Parathyroid adenoma (tissue), 2 donors: ENCODE results near the gene ATG2A.

Experiments
- H2AFZ ChIP-seq: fragments of 300-600 bp; sonication (generic); one replicate; pipeline ENCODE4 v1.7.0; 2017; ENCODE audit warnings: antibody characterized with exemption, mild to moderate bottlenecking
- H3K27ac ChIP-seq: fragments of 300-600 bp; sonication (generic); one replicate; pipeline ENCODE4 v1.7.0; 2017
- H3K27me3 ChIP-seq: fragments of 300-600 bp; sonication (generic); one replicate; pipeline ENCODE4 v1.7.0; 2017; ENCODE audit warnings: low read length; ENCODE audit not compliant: control insufficient read depth, insufficient read depth
- H3K36me3 ChIP-seq: fragments of 300-600 bp; sonication (generic); one replicate; pipeline ENCODE4 v1.7.0; 2017; ENCODE audit warnings: low read length; ENCODE audit not compliant: control insufficient read depth, insufficient read depth
- H3K4me1 ChIP-seq: fragments of 300-600 bp; sonication (generic); one replicate; pipeline ENCODE4 v1.7.0; 2017; ENCODE audit warnings: control low read depth
- H3K4me2 ChIP-seq: fragments of 300-600 bp; sonication (generic); one replicate; pipeline ENCODE4 v1.7.0; 2017; ENCODE audit warnings: low read length
- H3K4me3 ChIP-seq: fragments of 300-600 bp; sonication (generic); one replicate; pipeline ENCODE4 v1.7.0; 2017; ENCODE audit warnings: low read depth, low read length
- H3K79me2 ChIP-seq: fragments of 300-600 bp; sonication (generic); one replicate; pipeline ENCODE4 v1.7.0; 2017; ENCODE audit warnings: control low read depth
- H3K9ac ChIP-seq: fragments of 300-600 bp; sonication (generic); one replicate; pipeline ENCODE4 v1.7.0; 2017; ENCODE audit warnings: mild to moderate bottlenecking
- H3K9me3 ChIP-seq: fragments of 300-600 bp; sonication (generic); one replicate; pipeline ENCODE4 v1.7.0; 2017; ENCODE audit warnings: low read length; ENCODE audit not compliant: control insufficient read depth
- TF ChIP-seq, protein P1 (sequence below): fragments of 300-600 bp; sonication (generic); IDR thresholded peaks from one replicate; pipeline ENCODE4 v1.7.0; 2017; ENCODE audit warnings: antibody characterized with exemption, mild to moderate bottlenecking
- donor health status: primary hyperparathyroidism.

Gene ATG2A

DNA sequence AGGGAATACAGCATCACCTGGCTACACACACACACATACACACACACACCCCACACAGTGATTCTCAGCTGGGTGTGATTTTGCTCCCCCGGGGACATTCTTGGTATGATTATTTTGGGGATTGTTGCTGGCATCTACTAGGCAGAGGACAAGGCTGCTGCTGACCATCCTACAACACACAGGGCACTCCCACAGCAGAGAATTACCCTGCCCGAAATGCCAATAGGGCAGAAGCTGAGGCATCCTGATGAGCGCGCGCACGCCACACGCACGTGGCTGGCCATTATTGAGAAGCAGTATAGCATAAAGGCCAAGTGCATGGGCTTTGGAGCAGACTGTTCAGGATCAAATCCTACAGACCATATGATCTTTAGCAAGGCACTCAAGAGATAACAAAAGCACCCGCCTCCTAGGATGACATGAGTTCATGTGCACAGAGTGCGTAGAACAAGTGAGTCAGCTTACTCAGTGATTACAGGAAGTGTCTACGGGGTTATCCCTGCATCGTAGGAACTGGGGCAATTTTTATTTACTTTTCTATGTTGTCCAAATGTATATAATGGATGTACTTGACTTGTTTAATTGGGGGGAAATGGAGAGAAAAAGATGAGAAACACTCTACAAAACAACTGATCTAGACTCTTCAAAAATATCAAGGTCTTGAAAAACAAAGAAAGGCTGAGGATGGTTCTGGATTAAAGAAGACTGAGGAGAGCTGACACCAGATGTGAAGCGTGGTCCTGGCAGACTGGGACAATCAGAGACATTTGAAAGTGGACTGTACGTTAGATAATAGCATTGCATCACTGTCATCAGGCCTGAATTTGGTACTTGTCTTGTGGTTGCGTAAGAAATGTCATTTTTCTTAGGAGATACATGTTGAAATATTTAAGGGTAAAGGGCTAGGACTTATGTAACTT lies 31.4 kb downstream of the ATG2A start:
- no peak overlapping the region for H3K27ac ChIP-seq

GRCh38 chr11:64884019-64884418 lies 33.0 kb downstream of the ATG2A start:
- TF ChIP-seq, protein P1, sequence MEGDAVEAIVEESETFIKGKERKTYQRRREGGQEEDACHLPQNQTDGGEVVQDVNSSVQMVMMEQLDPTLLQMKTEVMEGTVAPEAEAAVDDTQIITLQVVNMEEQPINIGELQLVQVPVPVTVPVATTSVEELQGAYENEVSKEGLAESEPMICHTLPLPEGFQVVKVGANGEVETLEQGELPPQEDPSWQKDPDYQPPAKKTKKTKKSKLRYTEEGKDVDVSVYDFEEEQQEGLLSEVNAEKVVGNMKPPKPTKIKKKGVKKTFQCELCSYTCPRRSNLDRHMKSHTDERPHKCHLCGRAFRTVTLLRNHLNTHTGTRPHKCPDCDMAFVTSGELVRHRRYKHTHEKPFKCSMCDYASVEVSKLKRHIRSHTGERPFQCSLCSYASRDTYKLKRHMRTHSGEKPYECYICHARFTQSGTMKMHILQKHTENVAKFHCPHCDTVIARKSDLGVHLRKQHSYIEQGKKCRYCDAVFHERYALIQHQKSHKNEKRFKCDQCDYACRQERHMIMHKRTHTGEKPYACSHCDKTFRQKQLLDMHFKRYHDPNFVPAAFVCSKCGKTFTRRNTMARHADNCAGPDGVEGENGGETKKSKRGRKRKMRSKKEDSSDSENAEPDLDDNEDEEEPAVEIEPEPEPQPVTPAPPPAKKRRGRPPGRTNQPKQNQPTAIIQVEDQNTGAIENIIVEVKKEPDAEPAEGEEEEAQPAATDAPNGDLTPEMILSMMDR: no peak
- no peak overlapping the region for H3K4me3 ChIP-seq
- H3K79me2 ChIP-seq: no peaks in the 10 kb centered on the region

More for the DNA sequence above, 31.4 kb downstream of the ATG2A start:
- Histone ChIP-seq H3K4me1 (no peaks in the 10 kb centered on the region), H3K36me3 (no peaks in the 10 kb centered on the region), H3K79me2 (no peaks in the 10 kb centered on the region), H3K4me2 (no peak overlapping the region), H3K27me3 (no peaks in the 10 kb centered on the region), H3K4me3 (no peak overlapping the region), H3K9me3 (no peaks in the 10 kb centered on the region), H2AFZ (no peak overlapping the region), H3K9ac (no peak overlapping the region)
- TF ChIP-seq, protein P1: no peak

GRCh38 chr11:64883575-64883974 lies 33.4 kb downstream of the ATG2A start:
- Histone ChIP-seq H3K9me3 (no peaks in the 10 kb centered on the region), H3K27ac (no peak overlapping the region), H3K4me1 (no peaks in the 10 kb centered on the region)

More at GRCh38 chr11:64884019-64884418, 33.0 kb downstream of the ATG2A start:
- Histone ChIP-seq H3K4me1 (no peaks in the 10 kb centered on the region), H3K27ac (no peak overlapping the region), H3K9me3 (no peaks in the 10 kb centered on the region), H3K9ac (no peak overlapping the region), H3K27me3 (no peaks in the 10 kb centered on the region), H3K4me2 (no peak overlapping the region), H3K36me3 (no peaks in the 10 kb centered on the region), H2AFZ (no peak overlapping the region)

DNA sequence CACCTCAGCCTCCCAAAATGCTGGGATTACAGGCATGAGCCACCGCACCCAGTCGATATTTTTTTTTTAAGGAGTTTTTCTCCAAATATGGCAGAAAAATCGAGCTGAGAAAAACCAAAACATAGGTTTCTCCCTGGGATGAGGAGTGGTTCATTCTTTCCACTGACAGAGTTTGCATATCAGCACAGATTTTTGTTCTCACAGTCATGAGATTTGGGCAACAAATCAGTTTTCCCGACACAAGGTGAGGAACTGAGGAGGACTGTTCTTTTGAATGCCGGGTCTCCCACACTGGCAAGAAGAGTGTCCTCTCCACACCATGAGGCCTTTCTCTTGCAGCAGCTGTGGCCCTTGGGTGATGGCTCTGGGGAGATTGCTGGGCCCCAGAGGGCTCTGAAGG lies 34.8 kb downstream of the ATG2A start:
- Histone ChIP-seq H3K9ac (no peak overlapping the region), H3K27ac (no peak overlapping the region), H3K4me2 (no peak overlapping the region), H3K9me3 (no peaks in the 10 kb centered on the region), H3K27me3 (no peaks in the 10 kb centered on the region), H2AFZ (no peak overlapping the region), H3K79me2 (no peaks in the 10 kb centered on the region), H3K4me3 (no peak overlapping the region), H3K36me3 (no peaks in the 10 kb centered on the region), H3K4me1 (no peaks in the 10 kb centered on the region)
- TF ChIP-seq, protein P1: no peak

More at GRCh38 chr11:64883575-64883974, 33.4 kb downstream of the ATG2A start:
- no peak overlapping the region for H3K4me2 ChIP-seq
- H3K27me3 ChIP-seq: no peaks in the 10 kb centered on the region
- H3K9ac ChIP-seq: no peak overlapping the region
- H3K36me3 ChIP-seq: no peaks in the 10 kb centered on the region
- no peak overlapping the region for H3K4me3 ChIP-seq
- H3K79me2 ChIP-seq: no peaks in the 10 kb centered on the region
- TF ChIP-seq, protein P1: no peak
- H2AFZ ChIP-seq: no peak overlapping the region
